NCI-H524 treated with DMSO at 0.1 percent for 48 hours (cell line): ENCODE results near the gene DRAXIN.
A peak's percentile ranks its signal among the peaks of the same experiment; 100 is the strongest.

Experiments
- DNase-seq: peaks from one replicate; lab custom pipeline; 2025; lab: John Stamatoyannopoulos, UW

DRAXIN gene

GRCh38 chr1:11657654-11658053, 33.9 kb upstream of the DRAXIN start:
- DNase-seq = no peak

DNA sequence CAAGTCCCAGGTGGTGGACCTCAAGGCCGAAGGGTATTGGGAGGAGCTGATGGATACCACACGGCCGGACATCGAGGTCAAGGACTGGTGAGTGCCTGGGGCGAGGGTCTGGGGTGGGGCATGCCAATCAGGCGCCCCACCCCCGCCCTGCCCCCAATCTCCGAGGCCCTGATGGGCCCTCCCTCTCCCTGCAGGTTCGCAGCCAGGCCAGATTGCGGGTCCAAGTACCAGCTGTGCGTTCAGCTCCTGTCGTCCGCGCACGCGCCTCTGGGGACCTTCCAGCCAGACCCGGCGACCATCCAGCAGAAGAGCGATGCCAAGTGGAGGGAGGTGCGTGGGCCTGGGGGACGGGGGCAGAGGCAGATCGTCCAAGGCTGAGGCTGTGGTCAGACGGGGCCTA, 33.0 kb upstream of the DRAXIN start:
- no peak for DNase-seq

GRCh38 chr1:11659748-11660147, 31.8 kb upstream of the DRAXIN start:
- DNase-seq = no peak

- DNase-seq = no peak
Observed at GRCh38 chr1:11661103-11661502, 30.4 kb upstream of the DRAXIN start.

GRCh38 chr1:11664336-11665065, 27.0 kb upstream of the DRAXIN start:
- no peak for DNase-seq

- no peak for DNase-seq
Observed at GRCh38 chr1:11668516-11668915, 23.0 kb upstream of the DRAXIN start.

- no peak for DNase-seq
Observed at GRCh38 chr1:11670747-11671146, 20.8 kb upstream of the DRAXIN start.

- no peak for DNase-seq
Observed at GRCh38 chr1:11671205-11671543, 20.3 kb upstream of the DRAXIN start.

DNA sequence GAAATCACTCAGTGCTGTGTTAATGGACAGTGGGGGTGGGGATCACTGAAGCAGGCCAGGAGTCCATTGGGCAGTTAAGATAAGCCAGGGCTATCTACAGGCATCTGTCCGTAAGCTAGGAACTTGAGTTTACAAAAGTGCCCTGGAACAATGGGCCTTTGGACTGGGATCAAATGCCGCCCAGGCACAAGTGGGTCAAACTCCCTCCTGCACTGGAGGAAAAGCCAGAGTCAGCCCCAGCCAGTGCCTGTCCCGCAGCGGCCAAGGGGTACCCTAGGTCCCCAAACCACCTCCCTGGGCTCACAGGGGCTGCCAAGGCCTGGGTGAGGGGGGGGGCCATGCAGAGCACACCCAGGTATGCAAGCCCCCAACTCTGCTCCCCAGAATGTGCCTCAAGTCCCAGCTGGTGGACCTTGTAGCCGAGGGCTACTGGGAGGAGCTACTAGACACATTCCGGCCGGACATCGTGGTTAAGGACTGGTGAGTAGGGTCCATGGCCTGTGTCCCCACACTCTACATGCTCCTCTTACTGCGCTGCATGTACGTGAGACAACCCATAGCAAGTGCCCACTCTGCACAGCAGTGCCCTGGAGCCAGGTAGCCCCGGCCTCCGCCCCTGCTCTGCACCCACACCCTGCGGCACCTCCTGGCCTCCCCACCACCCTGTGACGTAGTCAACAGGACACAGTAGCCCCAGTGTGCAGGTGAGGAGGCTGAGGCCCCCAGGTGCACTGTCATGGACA, 19.8 kb upstream of the DRAXIN start:
- DNase-seq = no peak

DNA sequence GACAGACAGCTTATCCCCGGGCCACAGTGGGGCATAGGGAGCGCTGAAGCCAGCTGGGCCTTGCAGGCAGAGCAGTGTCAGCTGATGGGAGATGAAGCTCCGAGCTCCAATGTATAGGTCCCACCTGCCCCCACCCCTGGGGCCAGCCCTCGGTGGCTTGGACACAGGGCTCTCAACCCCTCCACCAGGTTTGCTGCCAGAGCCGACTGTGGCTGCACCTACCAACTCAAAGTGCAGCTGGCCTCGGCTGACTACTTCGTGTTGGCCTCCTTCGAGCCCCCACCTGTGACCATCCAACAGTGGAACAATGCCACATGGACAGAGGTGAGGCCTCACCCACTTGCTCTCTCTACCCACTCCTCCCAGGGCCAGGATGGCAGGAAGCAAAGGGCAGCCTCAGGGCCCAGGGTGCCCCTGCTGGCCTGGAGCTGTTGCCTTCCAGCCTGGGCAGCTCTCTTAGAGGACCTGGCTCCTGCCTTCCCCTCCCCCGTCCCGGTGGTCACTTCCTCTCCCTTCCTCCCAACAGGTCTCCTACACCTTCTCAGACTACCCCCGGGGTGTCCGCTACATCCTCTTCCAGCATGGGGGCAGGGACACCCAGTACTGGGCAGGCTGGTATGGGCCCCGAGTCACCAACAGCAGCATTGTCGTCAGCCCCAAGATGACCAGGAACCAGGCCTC, 18.3 kb upstream of the DRAXIN start:
- DNase-seq = no peak

DNA sequence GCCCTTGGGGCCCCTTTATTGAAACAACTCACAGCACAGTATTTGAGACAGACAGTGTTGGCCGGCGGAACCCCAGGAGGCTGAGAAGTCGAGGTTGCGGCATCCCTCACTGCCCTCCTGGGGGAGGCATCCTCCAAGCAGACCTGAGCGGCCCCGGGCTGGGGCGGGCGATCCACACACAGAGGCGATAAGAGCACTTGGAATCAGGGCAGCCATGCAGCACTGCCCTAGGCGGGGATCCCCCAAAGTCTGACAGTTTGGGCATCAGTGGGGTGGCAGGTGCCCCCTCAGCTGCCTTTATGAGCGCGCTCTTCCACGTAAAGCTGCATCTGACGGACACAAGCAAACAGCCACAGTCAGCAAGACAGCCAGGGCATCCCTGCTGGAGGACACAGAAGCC, 17.0 kb upstream of the DRAXIN start:
- no peak for DNase-seq

GRCh38 chr1:11675325-11675724, 16.2 kb upstream of the DRAXIN start:
- no peak for DNase-seq

- no peak for DNase-seq
Observed at GRCh38 chr1:11676386-11677103, 15.0 kb upstream of the DRAXIN start.

- DNase-seq = no peak
Observed at GRCh38 chr1:11678442-11678841, 13.1 kb upstream of the DRAXIN start.

DNA sequence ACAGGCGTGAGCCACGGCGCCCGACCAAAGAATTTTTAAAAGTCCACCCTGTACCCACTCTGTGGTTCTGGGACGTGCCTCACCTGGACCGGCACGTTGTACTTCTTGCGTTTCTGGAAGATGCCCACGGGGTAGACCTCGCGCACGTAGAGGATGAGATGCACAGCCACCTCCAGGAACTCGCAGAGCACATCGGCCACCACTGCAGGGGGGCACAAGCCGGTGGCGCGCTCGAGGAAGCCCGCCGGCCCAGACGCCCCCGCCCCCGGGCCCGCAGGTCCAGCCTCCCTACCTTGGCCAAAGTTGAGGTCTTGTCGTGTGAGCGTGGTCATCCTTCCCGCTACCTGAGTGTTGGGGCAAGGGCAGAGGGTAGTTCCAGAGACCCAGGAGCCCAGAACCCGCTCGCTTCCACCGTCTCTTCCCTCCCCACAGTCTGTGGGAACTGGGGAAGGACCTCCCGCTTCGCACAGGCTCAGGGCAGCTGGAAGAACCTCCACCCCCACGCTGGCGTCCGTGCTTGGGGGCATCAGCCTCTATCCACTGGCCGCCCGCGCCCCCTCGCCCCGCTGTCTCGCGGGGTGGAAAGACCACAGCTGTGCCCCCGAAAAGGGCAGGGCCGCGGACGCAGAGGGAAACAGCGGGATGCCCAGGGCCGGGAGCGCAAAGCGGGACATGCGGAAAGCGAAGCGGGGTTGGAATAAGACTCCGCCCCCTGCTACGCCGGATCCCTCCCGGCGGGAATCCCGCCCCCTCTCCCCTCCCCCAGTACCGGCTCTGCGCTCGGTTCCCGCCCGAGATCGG, 11.0 kb upstream of the DRAXIN start:
- DNase-seq = no peak

DNA sequence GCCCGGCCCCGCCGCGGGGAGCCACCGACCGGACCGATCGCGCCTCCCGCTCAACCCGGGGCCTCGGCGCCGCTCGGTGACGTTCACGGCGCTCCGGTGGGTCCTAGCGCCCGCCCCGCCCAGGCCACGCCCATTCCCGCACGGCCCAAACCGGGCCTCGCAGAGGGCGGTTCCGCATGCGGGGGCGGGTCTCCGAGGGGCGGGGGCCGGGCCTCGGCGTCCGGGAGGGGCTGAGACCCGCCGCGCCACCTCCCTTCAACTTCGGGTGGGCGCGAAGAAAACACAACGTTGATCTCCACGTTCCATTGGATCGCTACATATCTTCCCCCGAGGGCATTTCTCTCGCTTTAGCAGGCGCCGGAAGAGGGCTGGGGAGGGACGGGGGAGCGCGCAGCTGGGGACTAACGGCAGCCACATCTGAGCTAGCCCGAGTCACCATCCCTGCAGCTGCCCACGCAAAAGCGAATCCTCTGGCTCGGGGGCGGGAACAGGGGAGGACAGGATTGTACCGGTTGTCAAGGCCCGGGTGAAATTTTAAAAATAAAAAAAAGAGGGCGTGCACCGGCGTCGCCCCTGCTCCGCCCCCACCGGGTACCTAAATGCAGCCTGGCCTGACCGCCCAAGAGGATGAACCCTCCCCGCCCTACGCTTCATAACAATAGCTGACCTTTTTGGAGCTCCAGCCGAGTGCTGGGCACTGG, 10.3 kb upstream of the DRAXIN start, which contains the start of gene MAD2L2:
Gene MAD2L2, minus strand, starts transcription at position 78 of the 701 bp plus-strand sequence. CDS start 547 bp downstream, outside the sequence.
- peak; percentile 23 for DNase-seq

DNA sequence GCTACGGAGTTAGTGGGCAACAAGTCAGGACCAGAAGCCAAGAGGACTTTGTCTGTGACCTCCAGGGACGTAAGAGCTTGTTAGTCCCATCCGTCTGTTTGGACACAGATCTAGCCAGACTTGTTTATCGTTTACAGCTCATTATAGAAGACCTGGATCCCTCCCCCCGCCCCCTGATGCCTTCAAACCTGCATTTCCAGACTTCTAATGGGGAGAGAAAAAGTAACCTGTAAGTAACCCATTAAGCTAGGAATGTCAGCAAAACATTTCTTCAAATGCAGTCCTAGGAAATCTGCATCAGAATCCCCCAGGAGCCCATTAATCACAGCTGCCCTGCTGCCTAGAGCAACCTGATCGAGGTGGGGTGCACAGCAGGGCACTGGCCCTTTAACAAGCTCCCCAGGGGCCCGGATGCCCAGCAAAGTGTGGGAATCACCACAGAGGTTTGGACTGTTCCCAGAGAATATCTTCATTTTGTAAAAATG, 9.2 kb upstream of the DRAXIN start:
- DNase-seq = no peak

- no peak for DNase-seq
Observed at GRCh38 chr1:11682799-11683198, 8.7 kb upstream of the DRAXIN start.

GRCh38 chr1:11684070-11684469, 7.4 kb upstream of the DRAXIN start:
- no peak for DNase-seq

GRCh38 chr1:11685210-11685752, 6.2 kb upstream of the DRAXIN start:
- no peak for DNase-seq
